Uterus (tissue), 4 donors: ENCODE measurements around the gene HCN2. TPM values are rescaled to one million over a fixed set of nuclear protein-coding genes. Genes with fewer than 3 reads are reported as not detected.
A peak's percentile ranks its signal among the peaks of the same experiment; 100 is the strongest.

Source experiments
- DNase-seq, 2 donors: peaks; one replicate each; pipeline ENCODE4 v3.0.0-alpha.2; 2019 to 2020
- H3K27ac ChIP-seq, 2 donors: fragments of 200-600 bp; sonication (generic); 1 replicate in 1 of 2; 2 replicates in 1 of 2; pipeline ENCODE4 v1.5.1; 2016 to 2018
- H3K27me3 ChIP-seq, 2 donors: fragments of 200-600 bp; sonication (generic); one replicate each; pipeline ENCODE4 v1.5.1; 2018 to 2019; ENCODE audit warnings: control low read depth in 1 of 2
- H3K36me3 ChIP-seq, 2 donors: fragments of 200-600 bp; sonication (generic); one replicate each; pipeline ENCODE4 v1.5.1; 2019; ENCODE audit warnings: control low read depth in 1 of 2
- H3K4me1 ChIP-seq, 2 donors: fragments of 200-600 bp; sonication (generic); one replicate each; pipeline ENCODE4 v1.5.1; 2018 to 2019; ENCODE audit warnings: control low read depth in 1 of 2
- H3K4me3 ChIP-seq, 2 donors: fragments of 200-600 bp; sonication (generic); 1 replicate in 1 of 2; 2 replicates in 1 of 2; pipeline ENCODE4 v1.5.1; 2018 to 2019; ENCODE audit warnings: mild to moderate bottlenecking in 1 of 2
- H3K9me3 ChIP-seq, 2 donors: fragments of 200-600 bp; sonication (generic); one replicate each; pipeline ENCODE4 v1.5.1; 2019; ENCODE audit warnings: control low read depth in 1 of 2
- POLR2A ChIP-seq, 2 donors: fragments of 450-650 bp; IDR thresholded peaks; one replicate each; pipeline ENCODE4 v1.6.1; 2016; ENCODE audit warnings: antibody characterized with exemption in 2 of 2, mild to moderate bottlenecking in 1 of 2, moderate library complexity in 1 of 2
- intact Hi-C: fragments of 100-400 bp; cut with DNase I; formaldehyde crosslinking; loops from one replicate; pipeline ENCODE4 v1.15.1; 2023; ENCODE audit warnings: low total_unique reads
- total RNA-seq, 4 donors: library from RNA; depleted of rRNA in 3 of 4; stranded (reverse); fragments of >200 nt in 3 of 4; gene quantifications; one replicate each; pipeline versions ENCODE4 v1.1.0 to v1.2.4, GENCODE V29; 2014 to 2023
- TF ChIP-seq, protein P1 (sequence below), 4 experiments: fragments of 200-600 bp in 2 of 4; fragments of 450-650 bp in 2 of 4; sonication (generic) in 2 of 4; IDR thresholded peaks; one replicate each; pipeline ENCODE4 v1.5.1; 2016 to 2019; ENCODE audit warnings: antibody characterized with exemption in 4 of 4, mild to moderate bottlenecking in 2 of 4, moderate library complexity in 1 of 4
- donor health status: DM: yes; HTN: yes; CAD: no.

Gene HCN2
- total RNA-seq, 4 donors from 2014 or later: 0.83 TPM; not detected in 3

DNA sequence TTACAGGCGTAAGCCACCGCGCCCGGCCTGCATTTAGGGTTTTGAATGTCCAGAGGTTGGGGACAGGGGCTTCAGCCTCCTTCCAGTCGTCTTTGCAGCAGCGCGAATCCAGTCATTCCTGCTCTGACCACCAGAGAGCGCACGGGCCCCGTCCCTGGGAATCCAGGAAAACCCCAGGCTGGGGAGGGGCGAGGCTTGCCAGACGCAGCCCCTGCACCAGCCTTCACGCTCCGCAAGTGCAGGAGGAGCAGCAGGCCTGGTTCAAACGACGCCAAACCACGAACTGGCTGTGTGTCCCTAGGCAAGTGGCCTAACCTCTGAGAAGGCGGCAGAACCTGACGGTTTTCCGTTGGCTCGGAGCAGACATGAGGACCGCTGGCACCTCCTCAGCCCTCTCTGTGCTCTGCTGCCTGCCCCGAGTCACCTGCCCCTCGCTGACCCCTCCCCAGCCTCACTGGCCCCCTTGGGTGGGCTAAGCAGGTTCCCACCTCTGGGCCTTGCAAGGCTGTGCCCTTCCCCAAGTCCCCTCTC is 75.3 kb downstream of the HCN2 start:
- Histone ChIP-seq H3K4me1 (peaks cover 0 to 21% of the 10 kb centered on the region in 2 donors), H3K36me3 (no peaks in the 10 kb centered on the region), H3K4me3 (no peak overlapping the region), H3K27me3 (no peaks in the 10 kb centered on the region), H3K27ac (no peak overlapping the region), H3K9me3 (no peaks in the 10 kb centered on the region)
- DNase-seq: peak; percentile 79 to 83
- no peak for TF ChIP-seq POLR2A (IDR thresholded peaks at IDR 0.05)
- TF ChIP-seq, protein P1, sequence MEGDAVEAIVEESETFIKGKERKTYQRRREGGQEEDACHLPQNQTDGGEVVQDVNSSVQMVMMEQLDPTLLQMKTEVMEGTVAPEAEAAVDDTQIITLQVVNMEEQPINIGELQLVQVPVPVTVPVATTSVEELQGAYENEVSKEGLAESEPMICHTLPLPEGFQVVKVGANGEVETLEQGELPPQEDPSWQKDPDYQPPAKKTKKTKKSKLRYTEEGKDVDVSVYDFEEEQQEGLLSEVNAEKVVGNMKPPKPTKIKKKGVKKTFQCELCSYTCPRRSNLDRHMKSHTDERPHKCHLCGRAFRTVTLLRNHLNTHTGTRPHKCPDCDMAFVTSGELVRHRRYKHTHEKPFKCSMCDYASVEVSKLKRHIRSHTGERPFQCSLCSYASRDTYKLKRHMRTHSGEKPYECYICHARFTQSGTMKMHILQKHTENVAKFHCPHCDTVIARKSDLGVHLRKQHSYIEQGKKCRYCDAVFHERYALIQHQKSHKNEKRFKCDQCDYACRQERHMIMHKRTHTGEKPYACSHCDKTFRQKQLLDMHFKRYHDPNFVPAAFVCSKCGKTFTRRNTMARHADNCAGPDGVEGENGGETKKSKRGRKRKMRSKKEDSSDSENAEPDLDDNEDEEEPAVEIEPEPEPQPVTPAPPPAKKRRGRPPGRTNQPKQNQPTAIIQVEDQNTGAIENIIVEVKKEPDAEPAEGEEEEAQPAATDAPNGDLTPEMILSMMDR (IDR thresholded peaks at IDR 0.05): peak; percentile 96 to 98 (median 98)
- intact Hi-C loops: loop anchor here (5.0 kb wide), 1 partner anchor 67 kb away; no protein-coding TSS in a partner anchor

Other genes starting within 250 kb of the HCN2 start
- gene MIER2, start 245.1 kb upstream of the HCN2 start, total RNA-seq: 10 to 100 TPM in 2 of 4 donors, 1 to 10 TPM in 2; 2.6 to 54.8 (median 12.7) TPM
- gene C2CD4C, start 180.7 kb upstream of the HCN2 start, total RNA-seq: 1 to 10 TPM in 2 of 4 donors, not detected in 2; 2.4 to 2.5 TPM
- 10 to 100 TPM in 2 of 4 donors, 1 to 10 TPM in 2; 2.9 to 43.6 (median 8.4) TPM for gene SHC2, start 128.8 kb upstream of the HCN2 start, total RNA-seq
- gene MADCAM1, start 93.4 kb upstream of the HCN2 start, total RNA-seq: 1 to 10 TPM in 1 of 4 donors, under 1 TPM in 1, not detected in 2; 0.34 to 2.7 TPM
- 10 to 100 TPM; 12.6 to 37.5 (median 29.9) TPM for gene TPGS1, start 82.4 kb upstream of the HCN2 start, total RNA-seq
- gene CDC34, start 58.1 kb upstream of the HCN2 start, total RNA-seq: 100 to 1,000 TPM in 2 of 4 donors, 10 to 100 TPM in 2; 44.4 to 459 (median 101) TPM
- 1 to 10 TPM in 1 of 4 donors, under 1 TPM in 1, not detected in 2; 0.62 to 1.6 TPM for gene GZMM, start 45.8 kb upstream of the HCN2 start, total RNA-seq
- 100 to 1,000 TPM; 211 to 305 (median 280) TPM for gene BSG, start 17.3 kb upstream of the HCN2 start, total RNA-seq
- 10 to 100 TPM; 10.5 to 42.0 (median 24.1) TPM for gene POLRMT, start 43.7 kb downstream of the HCN2 start, total RNA-seq
- gene FGF22, start 50.0 kb downstream of the HCN2 start, total RNA-seq: 1 to 10 TPM in 1 of 4 donors, not detected in 3; 1.4 TPM
- gene RNF126, start 73.3 kb downstream of the HCN2 start, total RNA-seq: 10 to 100 TPM in 3 of 4 donors, 1 to 10 TPM in 1; 9.5 to 44.3 (median 18.2) TPM
- gene FSTL3, start 86.5 kb downstream of the HCN2 start, total RNA-seq: 10 to 100 TPM; 25.3 to 71.7 (median 37.3) TPM
- not detected for gene PRSS57, start 105.6 kb downstream of the HCN2 start, total RNA-seq
- gene PALM, start 119.1 kb downstream of the HCN2 start, total RNA-seq: 10 to 100 TPM; 12.6 to 91.0 (median 42.2) TPM
- 1 to 10 TPM in 1 of 4 donors, under 1 TPM in 3; 0.26 to 5.5 (median 0.39) TPM for gene MISP, start 161.2 kb downstream of the HCN2 start, total RNA-seq
- 100 to 1,000 TPM in 2 of 4 donors, 10 to 100 TPM in 2; 45.0 to 278 (median 106) TPM for gene PTBP1, start 207.6 kb downstream of the HCN2 start, total RNA-seq
- 1 to 10 TPM in 1 of 4 donors, not detected in 3; 3.4 TPM for gene PLPPR3, start 232.1 kb downstream of the HCN2 start, total RNA-seq
- gene AZU1, start 238.0 kb downstream of the HCN2 start, total RNA-seq: 1 to 10 TPM in 1 of 4 donors, under 1 TPM in 1, not detected in 2; 0.85 to 2.6 TPM